Common myeloid progenitor, CD34-positive (primary cell): Measurements from ENCODE around the gene STRBP.

Source experiments
- CTCF ChIA-PET: fragments of 350-600 bp; sonication (Branson Sonifier 250); formaldehyde crosslinking; loops from one replicate; lab custom pipeline; 2021; ENCODE audit warnings: antibody characterized with exemption; lab: Charles Lee
- POLR2A ChIA-PET: fragments of 350-600 bp; sonication (Branson Sonifier 250); formaldehyde crosslinking; loops from one replicate; lab custom pipeline; 2021; ENCODE audit warnings: antibody characterized with exemption; lab: Charles Lee
- DNase-seq, 3 donors: peaks; one replicate each; pipeline versions ENCODE4 v3.0.0 to v3.0.0-alpha.2; 2013
- H3K27ac ChIP-seq, 2 experiments: 1 replicate in 1 of 2; 2 replicates in 1 of 2; pipeline ENCODE4 v1.7.0; 2013; ENCODE audit warnings: inconsistent platforms in 2 of 2, low read length in 2 of 2, mild to moderate bottlenecking in 2 of 2, low read depth in 1 of 2, moderate library complexity in 1 of 2; ENCODE audit not compliant: severe bottlenecking in 2 of 2, insufficient read depth in 1 of 2, poor library complexity in 1 of 2
- H3K27me3 ChIP-seq, 5 experiments: replicated peaks in 2 of 5; 1 replicate in 3 of 5; 2 replicates in 2 of 5; pipeline versions ENCODE4 v1.6.1 to v1.7.0; 2013; ENCODE audit warnings: low read length in 4 of 5, mild to moderate bottlenecking in 2 of 5, moderate library complexity in 2 of 5, inconsistent platforms in 1 of 5; ENCODE audit not compliant: insufficient read depth in 5 of 5, control insufficient read depth in 4 of 5
- H3K36me3 ChIP-seq, 4 experiments: 1 replicate in 2 of 4; 2 replicates in 2 of 4; pipeline versions ENCODE4 v1.6.1 to v1.7.0; 2013; ENCODE audit warnings: low read length in 3 of 4, control low read depth in 1 of 4, mild to moderate bottlenecking in 1 of 4; ENCODE audit not compliant: control insufficient read depth in 4 of 4, insufficient read depth in 4 of 4
- H3K4me1 ChIP-seq, 4 experiments: 1 replicate in 3 of 4; 2 replicates in 1 of 4; pipeline versions ENCODE4 v1.6.1 to v1.7.1; 2013; ENCODE audit warnings: low read length in 3 of 4, mild to moderate bottlenecking in 3 of 4, control low read depth in 1 of 4, inconsistent platforms in 1 of 4, moderate library complexity in 1 of 4; ENCODE audit not compliant: control insufficient read depth in 4 of 4, insufficient read depth in 4 of 4; ENCODE audit errors: control extremely low read depth in 1 of 4
- H3K4me3 ChIP-seq, 7 experiments: 1 replicate in 4 of 7; 2 replicates in 3 of 7; pipeline versions ENCODE4 v1.5.1 to v1.7.0; 2013; ENCODE audit warnings: mild to moderate bottlenecking in 7 of 7, low read length in 6 of 7, moderate library complexity in 6 of 7, inconsistent platforms in 2 of 7, low read depth in 2 of 7, control low read depth in 1 of 7; ENCODE audit not compliant: insufficient read depth in 4 of 7, control insufficient read depth in 1 of 7; ENCODE audit errors: extremely low read depth in 1 of 7
- H3K9me3 ChIP-seq, 5 experiments: 1 replicate in 4 of 5; 2 replicates in 1 of 5; pipeline versions ENCODE4 v1.6.1 to v1.7.1; 2013; ENCODE audit warnings: low read length in 4 of 5, mild to moderate bottlenecking in 2 of 5, inconsistent platforms in 1 of 5, low read depth in 1 of 5, moderate library complexity in 1 of 5; ENCODE audit not compliant: control insufficient read depth in 4 of 5, insufficient read depth in 2 of 5; ENCODE audit errors: control extremely low read depth in 1 of 5
- WGBS: methylation state at CpG from one replicate; pipeline ENCODE4 v1.1.5; 2013; ENCODE audit not compliant: insufficient coverage; 5-methylcytosine and 5-hydroxymethylcytosine counted together

Gene STRBP

GRCh38 chr9:123232332-123232731, 36.1 kb downstream of the STRBP start:
- Histone ChIP-seq H3K4me1 (peaks cover 0 to 11% (median 6%) of the 10 kb centered on the region in 4 experiments), H3K27ac (no peak overlapping the region), H3K27me3 (no peaks in the 10 kb centered on the region), H3K4me3 (no peak overlapping the region), H3K36me3 (peaks cover 0 to 4% (median 1%) of the 10 kb centered on the region in 4 experiments), H3K9me3 (no peaks in the 10 kb centered on the region)
- CTCF ChIA-PET, result interaction anchor here (0.8 to 1.7 kb wide), 5 partner anchors 12 to 140 kb away, joined by 3 to 4 read pairs (median 3); no protein-coding TSS in a partner anchor
- DNase-seq, result no peak
- 100% methylated on average over 1 of the region's 3 CpGs for WGBS
- POLR2A ChIA-PET, result no interaction called here

GRCh38 chr9:123231421-123231820, 37.0 kb downstream of the STRBP start:
- Histone ChIP-seq H3K9me3 (no peaks in the 10 kb centered on the region), H3K36me3 (peaks cover 0 to 4% (median 1%) of the 10 kb centered on the region in 4 experiments), H3K4me1 (peaks cover 0 to 11% (median 6%) of the 10 kb centered on the region in 4 experiments), H3K27ac (no peak overlapping the region), H3K27me3 (no peaks in the 10 kb centered on the region), H3K4me3 (no peak overlapping the region)
- ChIA-PET POLR2A (no interaction called here), CTCF (no interaction called here)
- DNase-seq, result no peak
- 100% methylated on average over 1 of the region's 1 CpG for WGBS

GRCh38 chr9:123228967-123229366, 39.4 kb downstream of the STRBP start:
- POLR2A ChIA-PET, result no interaction called here
- Histone ChIP-seq H3K9me3 (no peaks in the 10 kb centered on the region), H3K36me3 (peaks cover 0 to 8% (median 2%) of the 10 kb centered on the region in 4 experiments), H3K27ac (no peak overlapping the region), H3K27me3 (no peaks in the 10 kb centered on the region), H3K4me3 (no peak overlapping the region), H3K4me1 (peaks cover 2 to 13% (median 6%) of the 10 kb centered on the region in 4 experiments)
- no CpG with 5 or more reads among the region's 4 CpGs for WGBS
- DNase-seq, result no peak
- CTCF ChIA-PET, result interaction anchor here (1.3 kb wide), 1 partner anchor 31 kb away, joined by 3 read pairs; no protein-coding TSS in a partner anchor

- ChIA-PET POLR2A (interaction anchor here (1.4 kb wide), 1 partner anchor 9 kb away, joined by 3 read pairs; no protein-coding TSS in a partner anchor), CTCF (interaction anchor here (0.9 to 2.7 kb wide), 10 partner anchors 10 to 132 kb away, joined by 3 to 12 read pairs (median 4); no protein-coding TSS in a partner anchor)
- Histone ChIP-seq H3K4me3 (no peak overlapping the region), H3K27ac (no peak overlapping the region), H3K9me3 (no peaks in the 10 kb centered on the region), H3K4me1 (peaks cover 2 to 13% (median 6%) of the 10 kb centered on the region in 4 experiments), H3K27me3 (no peaks in the 10 kb centered on the region), H3K36me3 (peaks cover 0 to 8% (median 1%) of the 10 kb centered on the region in 4 experiments)
- DNase-seq, result peak in 2 of 3 donors; percentile 12 to 18
- 83% methylated on average over 1 of the region's 4 CpGs for WGBS
Observed at GRCh38 chr9:123225995-123226394, 42.4 kb downstream of the STRBP start.

- 4% methylated on average over 4 of the region's 4 CpGs for WGBS
- Histone ChIP-seq H3K36me3 (peaks cover 0 to 8% (median 1%) of the 10 kb centered on the region in 4 experiments), H3K27ac (no peak overlapping the region), H3K27me3 (no peaks in the 10 kb centered on the region), H3K4me3 (no peak overlapping the region), H3K9me3 (no peaks in the 10 kb centered on the region), H3K4me1 (peaks cover 2 to 13% (median 6%) of the 10 kb centered on the region in 4 experiments)
- peak; percentile 79 to 94 (median 93) for DNase-seq
- CTCF ChIA-PET, result interaction anchor here (0.7 to 2.7 kb wide), 14 partner anchors 10 to 145 kb away, joined by 3 to 12 read pairs (median 4); no protein-coding TSS in a partner anchor
- POLR2A ChIA-PET, result interaction anchor here (0.6 to 1.4 kb wide), 2 partner anchors 10 to 69 kb away, joined by 3 read pairs; no protein-coding TSS in a partner anchor
Observed at GRCh38 chr9:123225374-123225813, 43.0 kb downstream of the STRBP start.

- Histone ChIP-seq H3K27me3 (no peaks in the 10 kb centered on the region), H3K27ac (no peak overlapping the region), H3K9me3 (no peaks in the 10 kb centered on the region), H3K4me3 (no peak overlapping the region), H3K36me3 (peaks cover 0 to 4% (median 1%) of the 10 kb centered on the region in 4 experiments), H3K4me1 (peaks cover 0 to 4% (median 1%) of the 10 kb centered on the region in 4 experiments)
- DNase-seq, result no peak
- CTCF ChIA-PET, result interaction anchor here (1.0 to 1.4 kb wide), 2 partner anchors 12 to 15 kb away, joined by 3 to 4 read pairs; no protein-coding TSS in a partner anchor
- POLR2A ChIA-PET, result no interaction called here
- 100% methylated on average over 1 of the region's 2 CpGs for WGBS
Observed at GRCh38 chr9:123220127-123220526, 48.3 kb downstream of the STRBP start.

- Histone ChIP-seq H3K4me3 (no peak overlapping the region), H3K4me1 (peaks cover 0 to 3% (median under 1%) of the 10 kb centered on the region in 4 experiments), H3K36me3 (no peaks in the 10 kb centered on the region), H3K27ac (no peak overlapping the region), H3K9me3 (no peaks in the 10 kb centered on the region), H3K27me3 (no peaks in the 10 kb centered on the region)
- 56% methylated on average over 1 of the region's 3 CpGs for WGBS
- CTCF ChIA-PET, result no interaction called here
- DNase-seq, result peak in 2 of 3 donors; percentile 16 to 24
- POLR2A ChIA-PET, result no interaction called here
Observed at GRCh38 chr9:123218831-123219230, 49.6 kb downstream of the STRBP start.
